Measurements from ENCODE around the gene PHACTR3. TPM values are rescaled to one million over a fixed set of nuclear protein-coding genes. Genes with fewer than 3 reads are reported as not detected.
"Not testable (repeated sequence)": the region's sequence is repeated elsewhere in the genome, so short reads cannot be mapped to it uniquely, and the experiment has no call there.

PHACTR3 gene
- total RNA-seq, 1 donor from 2014 or later = 2.1 TPM

DNA sequence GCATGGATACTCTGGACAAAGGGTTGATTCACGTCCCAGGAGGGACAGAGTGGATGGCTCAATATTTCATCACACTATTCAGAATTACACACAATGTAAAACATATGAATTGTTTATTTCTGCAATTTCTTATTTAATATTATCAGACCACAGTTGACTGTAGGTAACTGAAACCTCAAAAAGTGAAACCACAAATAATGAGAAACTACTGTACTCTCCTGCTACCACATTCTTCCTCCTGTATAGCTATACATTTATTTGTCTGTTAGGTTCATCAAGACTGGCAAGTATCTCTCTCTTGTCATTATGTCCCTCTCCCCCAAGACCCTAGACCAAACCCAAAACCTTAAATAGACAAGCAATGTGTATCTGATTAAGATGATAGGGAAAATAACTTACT lies 269.1 kb downstream of the PHACTR3 start:
- H3K27ac Mint-ChIP-seq = no peak overlapping the region
- no peaks in the 10 kb centered on the region for H3K9me3 Mint-ChIP-seq
- no peaks in the 10 kb centered on the region for H3K36me3 Mint-ChIP-seq
- H3K4me1 Mint-ChIP-seq (ENCODE audit: unreplicated experiment) = no peaks in the 10 kb centered on the region
- TF ChIP-seq, protein P1, sequence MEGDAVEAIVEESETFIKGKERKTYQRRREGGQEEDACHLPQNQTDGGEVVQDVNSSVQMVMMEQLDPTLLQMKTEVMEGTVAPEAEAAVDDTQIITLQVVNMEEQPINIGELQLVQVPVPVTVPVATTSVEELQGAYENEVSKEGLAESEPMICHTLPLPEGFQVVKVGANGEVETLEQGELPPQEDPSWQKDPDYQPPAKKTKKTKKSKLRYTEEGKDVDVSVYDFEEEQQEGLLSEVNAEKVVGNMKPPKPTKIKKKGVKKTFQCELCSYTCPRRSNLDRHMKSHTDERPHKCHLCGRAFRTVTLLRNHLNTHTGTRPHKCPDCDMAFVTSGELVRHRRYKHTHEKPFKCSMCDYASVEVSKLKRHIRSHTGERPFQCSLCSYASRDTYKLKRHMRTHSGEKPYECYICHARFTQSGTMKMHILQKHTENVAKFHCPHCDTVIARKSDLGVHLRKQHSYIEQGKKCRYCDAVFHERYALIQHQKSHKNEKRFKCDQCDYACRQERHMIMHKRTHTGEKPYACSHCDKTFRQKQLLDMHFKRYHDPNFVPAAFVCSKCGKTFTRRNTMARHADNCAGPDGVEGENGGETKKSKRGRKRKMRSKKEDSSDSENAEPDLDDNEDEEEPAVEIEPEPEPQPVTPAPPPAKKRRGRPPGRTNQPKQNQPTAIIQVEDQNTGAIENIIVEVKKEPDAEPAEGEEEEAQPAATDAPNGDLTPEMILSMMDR (conservative IDR thresholded peaks at IDR 0.05) = no peak
- peaks cover 3% of the 10 kb centered on the region for H3K27me3 Mint-ChIP-seq
- DNase-seq (ENCODE audit: extremely low spot score, unreplicated experiment) = no peak
- no peak overlapping the region for H3K4me3 Mint-ChIP-seq

DNA sequence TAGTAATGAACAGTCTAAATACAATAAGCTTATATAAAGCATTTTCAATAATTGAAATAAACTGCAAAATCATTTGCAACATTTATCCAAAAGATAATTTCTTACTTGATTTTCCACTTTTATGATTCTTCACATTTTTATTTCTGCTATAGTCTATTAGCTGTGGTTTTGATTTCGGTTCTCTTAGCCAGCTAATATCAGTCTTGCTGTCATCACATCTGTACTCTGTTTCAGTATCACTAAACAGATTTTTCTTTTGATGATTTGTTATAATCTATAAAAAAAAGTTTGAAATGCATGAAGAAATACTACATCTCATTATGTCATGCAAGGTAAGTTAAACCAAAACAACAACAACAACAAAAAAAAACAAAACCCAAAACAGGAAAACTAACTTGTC lies 275.9 kb downstream of the PHACTR3 start:
- TF ChIP-seq, protein P1 (conservative IDR thresholded peaks at IDR 0.05) = no peak
- Mint-ChIP-seq H3K27me3 (no peaks in the 10 kb centered on the region), H3K4me3 (no peak overlapping the region), H3K4me1 (ENCODE audit: unreplicated experiment) (no peaks in the 10 kb centered on the region), H3K27ac (no peak overlapping the region), H3K36me3 (no peaks in the 10 kb centered on the region), H3K9me3 (no peaks in the 10 kb centered on the region)
- no peak for DNase-seq (ENCODE audit: extremely low spot score, unreplicated experiment)

DNA sequence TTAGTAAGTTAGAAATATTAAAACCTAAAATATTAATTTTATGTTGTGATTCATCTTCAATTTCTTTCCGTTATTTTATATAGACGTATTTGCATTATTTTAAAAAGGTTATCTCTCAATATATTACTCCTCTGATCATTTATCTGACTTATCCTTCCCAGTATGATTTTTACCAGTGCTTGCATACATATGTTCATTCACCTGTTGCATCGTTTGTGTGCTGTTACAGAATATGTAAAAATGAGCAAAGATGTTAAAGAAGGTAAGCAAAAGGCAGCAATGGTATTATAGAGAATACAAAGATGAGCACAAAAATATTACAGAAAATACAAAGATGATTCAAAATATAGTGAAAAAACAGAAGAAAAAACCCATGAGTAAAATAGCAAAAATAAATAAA lies 280.2 kb downstream of the PHACTR3 start:
- H3K27ac Mint-ChIP-seq = no peak overlapping the region
- H3K27me3 Mint-ChIP-seq = peaks cover 13% of the 10 kb centered on the region
- TF ChIP-seq, protein P1 (conservative IDR thresholded peaks at IDR 0.05) = no peak

DNA sequence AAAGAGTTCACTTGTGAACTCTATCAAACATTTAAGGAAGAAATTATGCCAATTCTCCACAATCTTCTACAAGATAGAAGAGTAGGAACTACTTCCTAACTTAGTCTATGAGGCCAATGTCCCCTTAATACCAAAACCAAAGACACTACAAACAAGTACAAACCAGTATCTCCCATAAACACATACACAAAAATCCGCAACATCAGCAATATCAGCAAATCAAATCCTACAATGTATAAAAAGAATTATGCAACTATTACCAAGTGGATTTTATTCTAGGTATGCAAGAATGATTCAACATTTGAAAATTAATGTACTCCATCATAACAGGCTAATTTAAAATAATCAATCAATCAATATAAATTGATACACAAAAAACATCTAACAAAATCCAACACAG lies 283.7 kb downstream of the PHACTR3 start:
- Mint-ChIP-seq H3K36me3 (no peaks in the 10 kb centered on the region), H3K27me3 (peaks cover 13% of the 10 kb centered on the region), H3K4me3 (no peak overlapping the region), H3K27ac (no peak overlapping the region), H3K4me1 (ENCODE audit: unreplicated experiment) (no peaks in the 10 kb centered on the region), H3K9me3 (no peaks in the 10 kb centered on the region)
- DNase-seq (ENCODE audit: extremely low spot score, unreplicated experiment) = no peak
- TF ChIP-seq, protein P1 (conservative IDR thresholded peaks at IDR 0.05) = no peak

More for the DNA sequence above, 280.2 kb downstream of the PHACTR3 start:
- H3K36me3 Mint-ChIP-seq = no peaks in the 10 kb centered on the region
- no peak overlapping the region for H3K4me3 Mint-ChIP-seq
- DNase-seq (ENCODE audit: extremely low spot score, unreplicated experiment) = no peak
- H3K9me3 Mint-ChIP-seq = no peaks in the 10 kb centered on the region
- no peaks in the 10 kb centered on the region for H3K4me1 Mint-ChIP-seq (ENCODE audit: unreplicated experiment)

DNA sequence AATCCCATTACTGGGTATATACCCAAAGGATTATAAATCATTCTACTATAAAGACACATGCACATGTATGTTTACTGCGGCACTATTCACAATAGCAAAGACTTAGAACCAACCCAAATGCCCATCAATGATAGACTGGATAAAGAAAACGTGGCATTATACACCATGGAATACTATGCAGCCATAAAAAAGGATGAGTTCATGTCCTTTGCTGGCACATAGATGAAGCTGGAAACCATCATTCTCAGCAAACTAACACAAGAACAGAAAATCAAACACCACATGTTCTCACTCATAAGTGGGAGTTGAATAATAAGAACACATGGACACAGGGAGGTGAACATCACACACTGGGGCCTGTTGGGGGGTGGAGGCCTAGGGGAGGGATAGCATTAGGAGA lies 285.7 kb downstream of the PHACTR3 start:
- DNase-seq (ENCODE audit: extremely low spot score, unreplicated experiment); H3K36me3 Mint-ChIP-seq; H3K4me1 Mint-ChIP-seq (ENCODE audit: unreplicated experiment); H3K27ac Mint-ChIP-seq; H3K4me3 Mint-ChIP-seq; H3K9me3 Mint-ChIP-seq: not testable (repeated sequence)
- H3K27me3 Mint-ChIP-seq = peaks cover 18% of the 10 kb centered on the region

DNA sequence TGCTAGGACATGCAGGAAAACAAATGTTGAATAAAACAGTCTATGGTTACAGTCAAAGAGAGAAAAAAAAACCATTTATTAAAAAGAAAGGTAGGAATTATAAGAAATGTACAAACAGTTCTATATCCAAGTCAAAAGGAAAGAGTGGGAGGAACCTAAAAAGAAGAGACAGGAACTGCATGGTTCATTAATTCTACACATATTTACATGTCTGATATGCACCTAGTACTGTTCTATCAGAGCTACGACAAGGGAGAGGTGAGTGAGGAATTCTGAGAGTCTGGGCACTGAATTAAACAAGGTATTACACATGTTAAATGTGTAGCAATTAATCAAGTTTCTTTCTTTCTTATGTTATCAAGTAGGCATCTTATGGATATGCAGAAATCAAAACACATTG lies 287.2 kb downstream of the PHACTR3 start:
- Mint-ChIP-seq H3K27ac (no peak overlapping the region), H3K36me3 (no peaks in the 10 kb centered on the region), H3K9me3 (no peaks in the 10 kb centered on the region), H3K4me1 (ENCODE audit: unreplicated experiment) (no peaks in the 10 kb centered on the region), H3K27me3 (peaks cover 18% of the 10 kb centered on the region), H3K4me3 (no peak overlapping the region)
- no peak for DNase-seq (ENCODE audit: extremely low spot score, unreplicated experiment)
- TF ChIP-seq, protein P1 (conservative IDR thresholded peaks at IDR 0.05) = no peak
